SK-N-SH treated with all-trans-retinoic acid at 6 μM for 48 hours (cell line): ENCODE results near the gene MAPK7.

Source experiments
- ATAC-seq: fragments of 200-7000 bp; cut with Tn5 transposase; 3 replicates; pipeline ENCODE4 v1.9.1; 2020; ENCODE audit warnings: mild to moderate bottlenecking, moderate library complexity
- ARNTL ChIP-seq: fragments of 450-650 bp; formaldehyde crosslinking; IDR thresholded peaks from 2 replicates; pipeline ENCODE4 v1.5.0; 2020; ENCODE audit warnings: low read depth, mild to moderate bottlenecking, moderate library complexity, borderline replicate concordance
- BACH2 ChIP-seq: fragments of 250-450 bp; sonication (Bioruptor Pico); IDR thresholded peaks from 2 replicates; pipeline ENCODE4 v1.9.0; 2021; ENCODE audit warnings: mild to moderate bottlenecking, borderline replicate concordance
- CREB5 ChIP-seq: fragments of 250-450 bp; sonication (Bioruptor Pico); IDR thresholded peaks from 2 replicates; pipeline ENCODE4 v1.5.1; 2020; ENCODE audit warnings: low read depth, mild to moderate bottlenecking, moderate library complexity
- CSDC2 ChIP-seq: fragments of 250-450 bp; sonication (Bioruptor Pico); IDR thresholded peaks from 2 replicates; pipeline ENCODE4 v1.5.0; 2020; ENCODE audit warnings: mild to moderate bottlenecking, moderate library complexity
- CSRNP3 ChIP-seq: fragments of 250-450 bp; sonication (Bioruptor Pico); IDR thresholded peaks from 2 replicates; pipeline ENCODE4 v1.5.1; 2021; ENCODE audit warnings: mild to moderate bottlenecking, moderate library complexity
- ESRRG ChIP-seq: fragments of 250-450 bp; sonication (Bioruptor Pico); IDR thresholded peaks from 2 replicates; pipeline ENCODE4 v1.6.1; 2021; ENCODE audit warnings: mild to moderate bottlenecking
- GLIS3 ChIP-seq: fragments of 250-450 bp; sonication (Bioruptor Pico); IDR thresholded peaks from 2 replicates; pipeline ENCODE4 v1.5.0; 2020; ENCODE audit warnings: mild to moderate bottlenecking, moderate library complexity
- ISL1 ChIP-seq: fragments of 250-450 bp; sonication (Bioruptor Pico); IDR thresholded peaks from 2 replicates; pipeline ENCODE4 v2.1.2; 2022; ENCODE audit warnings: mild to moderate bottlenecking, moderate library complexity
- OSR1 ChIP-seq: fragments of 250-450 bp; sonication (Bioruptor Pico); IDR thresholded peaks from 2 replicates; pipeline ENCODE4 v1.8.0; 2022; ENCODE audit warnings: moderate library complexity, mild to moderate bottlenecking, inconsistent platforms
- PATZ1 ChIP-seq: fragments of 250-450 bp; sonication (Bioruptor Pico); IDR thresholded peaks from 2 replicates; pipeline ENCODE4 v1.8.0; 2020; ENCODE audit warnings: mild to moderate bottlenecking, moderate library complexity, borderline replicate concordance
- POU6F1 ChIP-seq: fragments of 250-450 bp; sonication (Bioruptor Pico); IDR thresholded peaks from 2 replicates; pipeline ENCODE4 v1.8.0; 2021; ENCODE audit warnings: low read depth, mild to moderate bottlenecking, moderate library complexity, borderline replicate concordance
- PPARA ChIP-seq: fragments of 250-450 bp; sonication (Bioruptor Pico); IDR thresholded peaks from 2 replicates; pipeline ENCODE4 v1.5.0; 2020; ENCODE audit warnings: mild to moderate bottlenecking, borderline replicate concordance
- SNAI2 ChIP-seq: fragments of 250-450 bp; sonication (Bioruptor Pico); IDR thresholded peaks from 2 replicates; pipeline ENCODE4 v1.5.0; 2020; ENCODE audit warnings: mild to moderate bottlenecking, moderate library complexity
- TCF4 ChIP-seq: fragments of 250-450 bp; sonication (Bioruptor Pico); IDR thresholded peaks from 2 replicates; pipeline ENCODE4 v1.8.0; 2021; ENCODE audit warnings: mild to moderate bottlenecking, moderate library complexity, borderline replicate concordance
- TOX ChIP-seq: fragments of 250-450 bp; sonication (Bioruptor Pico); IDR thresholded peaks from 2 replicates; pipeline ENCODE4 v1.8.0; 2021; ENCODE audit warnings: mild to moderate bottlenecking, moderate library complexity, borderline replicate concordance
- TSHZ2 ChIP-seq: fragments of 250-450 bp; sonication (Bioruptor Pico); IDR thresholded peaks from 2 replicates; pipeline ENCODE4 v1.5.0; 2020; ENCODE audit warnings: mild to moderate bottlenecking, moderate library complexity
- ZC3H10 ChIP-seq: fragments of 250-450 bp; sonication (Bioruptor Pico); IDR thresholded peaks from 2 replicates; pipeline ENCODE4 v1.5.1; 2021; ENCODE audit warnings: mild to moderate bottlenecking, moderate library complexity
- ZFP3 ChIP-seq: fragments of 250-450 bp; sonication (Bioruptor Pico); IDR thresholded peaks from 2 replicates; pipeline ENCODE4 v1.5.0; 2020; ENCODE audit warnings: mild to moderate bottlenecking, moderate library complexity
- ZNF565 ChIP-seq: fragments of 450-650 bp; formaldehyde crosslinking; conservative IDR thresholded peaks from 2 replicates; pipeline ENCODE4 v1.5.0; 2020; ENCODE audit warnings: low read depth, mild to moderate bottlenecking, moderate library complexity
- ZNF8 ChIP-seq: fragments of 450-650 bp; formaldehyde crosslinking; IDR thresholded peaks from 2 replicates; pipeline ENCODE4 v1.5.0; 2020; ENCODE audit warnings: mild to moderate bottlenecking, moderate library complexity

The MAPK7 gene

GRCh38 chr17:19411631-19412030 lies 33.3 kb downstream of the MAPK7 start:
- peak; percentile 64 for ATAC-seq
- TF ChIP-seq ZNF565 (CRISPR knock-in tag) (no peak), TOX (CRISPR knock-in tag) (no peak), PATZ1 (CRISPR knock-in tag) (no peak), CSRNP3 (CRISPR knock-in tag) (no peak), OSR1 (CRISPR knock-in tag) (no peak), ZFP3 (CRISPR knock-in tag) (no peak), ZNF8 (CRISPR knock-in tag) (no peak), ARNTL (CRISPR knock-in tag) (no peak), TCF4 (CRISPR knock-in tag) (no peak), PPARA (CRISPR knock-in tag) (no peak), ZC3H10 (CRISPR knock-in tag) (no peak), CREB5 (CRISPR knock-in tag) (no peak), GLIS3 (CRISPR knock-in tag) (no peak), CSDC2 (CRISPR knock-in tag) (no peak), BACH2 (CRISPR knock-in tag) (no peak), ISL1 (CRISPR knock-in tag) (no peak)
- TF ChIP-seq, all 23 proteins: peak for 0

- TF ChIP-seq POU6F1 (CRISPR knock-in tag) (no peak), SNAI2 (CRISPR knock-in tag) (no peak), ESRRG (CRISPR knock-in tag) (no peak), ISL1 (CRISPR knock-in tag) (no peak), TCF4 (CRISPR knock-in tag) (no peak), CREB5 (CRISPR knock-in tag) (no peak)
- TF ChIP-seq, all 23 proteins: peak for 0
- ATAC-seq: no peak
Observed at GRCh38 chr17:19412510-19412909, 34.2 kb downstream of the MAPK7 start.

- no peak for ATAC-seq
- no peak for TF ChIP-seq CSDC2 (CRISPR knock-in tag)
- no peak for TF ChIP-seq POU6F1 (CRISPR knock-in tag)
- TF ChIP-seq ZNF565 (CRISPR knock-in tag): no peak
- TF ChIP-seq TCF4 (CRISPR knock-in tag): no peak
- TF ChIP-seq TOX (CRISPR knock-in tag): no peak
- TF ChIP-seq TSHZ2: no peak
- no peak for TF ChIP-seq PATZ1 (CRISPR knock-in tag)
- TF ChIP-seq BACH2 (CRISPR knock-in tag): no peak
- no peak for TF ChIP-seq ARNTL (CRISPR knock-in tag)
- no peak for TF ChIP-seq OSR1 (CRISPR knock-in tag)
- TF ChIP-seq CSRNP3 (CRISPR knock-in tag): no peak
Observed at GRCh38 chr17:19412984-19413383, 34.7 kb downstream of the MAPK7 start.
